A673 (cell line): ENCODE measurements around the gene CLSTN3. TPM values are rescaled to one million over a fixed set of nuclear protein-coding genes. Genes with fewer than 3 reads are reported as not detected.

Experiments
- BruUV-seq: library from RNA; stranded (reverse); fragments of 400-500 nt; replicated peaks from 2 replicates; lab custom pipeline; 2021; lab: Mats Ljungman, UMichigan
- CTCF ChIA-PET: fragments of 300-600 bp; sonication (Branson Sonifier 250); formaldehyde crosslinking; loops from one replicate; lab custom pipeline; 2022; ENCODE audit warnings: antibody characterized with exemption; lab: Charles Lee
- POLR2A ChIA-PET: fragments of 300-600 bp; sonication (Branson Sonifier 250); formaldehyde crosslinking; loops from one replicate; lab custom pipeline; 2022; ENCODE audit warnings: antibody characterized with exemption; ENCODE audit not compliant: low non-redundant PET; lab: Charles Lee
- DNase-seq: peaks from one replicate; pipeline ENCODE4 v3.0.0-alpha.2; 2015; ENCODE audit warnings: low spot score
- H3K27ac ChIP-seq: fragments of 200-600 bp; sonication (generic); 2 replicates; pipeline ENCODE4 v1.5.1; 2016; ENCODE audit warnings: mixed run types, low read depth, mild to moderate bottlenecking, mixed read lengths, antibody characterized with exemption, low read length; ENCODE audit not compliant: poor library complexity, severe bottlenecking
- H3K27me3 ChIP-seq: fragments of 200-600 bp; sonication (generic); replicated peaks from 2 replicates; pipeline ENCODE4 v1.6.1; 2017; ENCODE audit warnings: mixed run types, low read depth, mild to moderate bottlenecking, mixed read lengths, antibody characterized with exemption, low read length; ENCODE audit not compliant: insufficient read depth, poor library complexity
- H3K36me3 ChIP-seq: fragments of 200-600 bp; sonication (generic); 2 replicates; pipeline ENCODE4 v1.6.1; 2016; ENCODE audit warnings: mixed run types, mild to moderate bottlenecking, mixed read lengths, antibody characterized with exemption, low read length; ENCODE audit not compliant: insufficient read depth, poor library complexity, severe bottlenecking
- H3K4me1 ChIP-seq: fragments of 200-600 bp; sonication (generic); 2 replicates; pipeline ENCODE4 v1.6.1; 2017; ENCODE audit warnings: mixed run types, mild to moderate bottlenecking, mixed read lengths, antibody characterized with exemption, low read length; ENCODE audit not compliant: insufficient read depth, poor library complexity, severe bottlenecking
- H3K4me3 ChIP-seq: fragments of 200-600 bp; sonication (generic); 2 replicates; pipeline ENCODE4 v1.5.1; 2016; ENCODE audit warnings: low read depth, mixed run types, mild to moderate bottlenecking, mixed read lengths, low read length; ENCODE audit not compliant: poor library complexity, severe bottlenecking
- H3K9me3 ChIP-seq: fragments of 200-600 bp; sonication (generic); 2 replicates; pipeline ENCODE4 v1.6.1; 2016; ENCODE audit warnings: mixed run types, low read depth, mild to moderate bottlenecking, mixed read lengths, antibody characterized with exemption, low read length; ENCODE audit not compliant: poor library complexity, severe bottlenecking
- CTCF ChIP-seq: fragments of 300-800, 200-600 bp; sonication (generic); conservative IDR thresholded peaks from 2 replicates; pipeline ENCODE4 v1.5.1; 2017; ENCODE audit warnings: low read depth, mild to moderate bottlenecking, antibody characterized with exemption, low read length, moderate library complexity, mixed read lengths
- EZH2 ChIP-seq: fragments of 200-600 bp; sonication (generic); IDR thresholded peaks from 2 replicates; pipeline ENCODE4 v1.6.1; 2017; ENCODE audit warnings: borderline replicate concordance, low read depth, mild to moderate bottlenecking, mixed read lengths, antibody characterized with exemption, low read length; ENCODE audit not compliant: poor library complexity, severe bottlenecking
- intact Hi-C: fragments of 100-400 bp; cut with micrococcal nuclease; formaldehyde crosslinking; loops from one replicate; pipeline ENCODE4 v1.10.0; 2022; ENCODE audit not compliant: unreplicated experiment
- total RNA-seq: library from RNA; stranded (reverse); gene quantifications from 2 replicates; pipeline ENCODE4 v1.2.3, GENCODE V29; 2021

The CLSTN3 gene
- total RNA-seq, 1 experiment from 2014 or later = 10.7 TPM

- ChIA-PET CTCF (no interaction called here), POLR2A (no interaction called here)
- no peak for DNase-seq
- Histone ChIP-seq H3K36me3 (no peaks in the 10 kb centered on the region), H3K4me3 (no peak overlapping the region), H3K9me3 (no peaks in the 10 kb centered on the region), H3K27me3 (no peaks in the 10 kb centered on the region), H3K27ac (no peak overlapping the region), H3K4me1 (no peaks in the 10 kb centered on the region)
- intact Hi-C loops = no loop called here
- BruUV-seq = no TSS peak
- TF ChIP-seq CTCF (no peak), EZH2 (no peak)
Observed at GRCh38 chr12:7154042-7154441, 23.9 kb downstream of the CLSTN3 start.

GRCh38 chr12:7154901-7155470 lies 24.8 kb downstream of the CLSTN3 start:
- no TSS peak for BruUV-seq
- POLR2A ChIA-PET = no interaction called here
- H3K4me3 ChIP-seq = no peak overlapping the region

GRCh38 chr12:7155471-7156034 lies 25.4 kb downstream of the CLSTN3 start:
- Histone ChIP-seq H3K9me3 (no peaks in the 10 kb centered on the region), H3K27me3 (no peaks in the 10 kb centered on the region), H3K36me3 (no peaks in the 10 kb centered on the region), H3K4me3 (no peak overlapping the region), H3K27ac (no peak overlapping the region), H3K4me1 (no peaks in the 10 kb centered on the region)
- ChIA-PET CTCF (no interaction called here), POLR2A (no interaction called here)
- BruUV-seq = no TSS peak
- no peak for DNase-seq
- intact Hi-C loops = no loop called here
- TF ChIP-seq EZH2 (no peak), CTCF (no peak)

More at GRCh38 chr12:7154901-7155470, 24.8 kb downstream of the CLSTN3 start:
- intact Hi-C loops = no loop called here
- Histone ChIP-seq H3K36me3 (no peaks in the 10 kb centered on the region), H3K27me3 (no peaks in the 10 kb centered on the region), H3K27ac (no peak overlapping the region), H3K9me3 (no peaks in the 10 kb centered on the region), H3K4me1 (no peaks in the 10 kb centered on the region)
- TF ChIP-seq EZH2 = no peak
- TF ChIP-seq CTCF = no peak
- CTCF ChIA-PET = no interaction called here
- no peak for DNase-seq
